H1 (cell line): ENCODE data around the gene PIAS3.

Source experiments
- ATF2 ChIP-seq: IDR thresholded peaks from 2 replicates; pipeline ENCODE4 v1.6.1; 2012; ENCODE audit warnings: low read length, inconsistent platforms
- CTCF ChIP-seq, 3 experiments: IDR thresholded peaks; 1 replicate in 2 of 3; 2 replicates in 1 of 3; pipeline versions ENCODE4 v1.5.1 to v1.6.1; 2011; ENCODE audit warnings: low read length in 3 of 3, mild to moderate bottlenecking in 3 of 3, inconsistent platforms in 2 of 3, low read depth in 1 of 3, moderate library complexity in 1 of 3; ENCODE audit not compliant: insufficient read depth in 1 of 3; ENCODE audit errors: control extremely low read depth in 1 of 3
- EP300 ChIP-seq, 2 experiments: IDR thresholded peaks; 1 replicate in 1 of 2; 2 replicates in 1 of 2; pipeline ENCODE4 v1.6.1; 2011 to 2012; ENCODE audit warnings: low read depth in 2 of 2, low read length in 2 of 2, mild to moderate bottlenecking in 2 of 2, borderline replicate concordance in 1 of 2, inconsistent platforms in 1 of 2, moderate library complexity in 1 of 2
- EZH2 ChIP-seq: fragments of 200-600 bp; sonication (generic); IDR thresholded peaks from 2 replicates; pipeline ENCODE4 v1.7.1; 2012; ENCODE audit warnings: low read depth, mild to moderate bottlenecking, moderate library complexity, low read length, inconsistent platforms; ENCODE audit not compliant: severe bottlenecking
- GABPA ChIP-seq: IDR thresholded peaks from 2 replicates; pipeline ENCODE4 v1.6.1; 2011; ENCODE audit warnings: mild to moderate bottlenecking, low read length, moderate library complexity, borderline replicate concordance; ENCODE audit not compliant: insufficient read depth
- POLR2A ChIP-seq, 2 experiments: IDR thresholded peaks; 1 replicate in 1 of 2; 2 replicates in 1 of 2; pipeline ENCODE4 v1.6.1; 2011; ENCODE audit warnings: low read depth in 2 of 2, low read length in 2 of 2, mild to moderate bottlenecking in 2 of 2; ENCODE audit errors: control extremely low read depth in 1 of 2
- POLR2AphosphoS5 ChIP-seq: IDR thresholded peaks from 2 replicates; pipeline ENCODE4 v1.6.1; 2011; ENCODE audit warnings: low read depth, low read length
- RAD21 ChIP-seq, 2 experiments: IDR thresholded peaks in 1 of 2; conservative IDR thresholded peaks in 1 of 2; 2 replicates each; pipeline ENCODE4 v1.6.1; 2011; ENCODE audit warnings: low read depth in 2 of 2, low read length in 2 of 2, improper control_type of control experiment in 1 of 2, inconsistent platforms in 1 of 2, mild to moderate bottlenecking in 1 of 2, moderate library complexity in 1 of 2
- RXRA ChIP-seq: IDR thresholded peaks from 2 replicates; pipeline ENCODE4 v1.6.1; 2011; ENCODE audit warnings: low read depth, mild to moderate bottlenecking, low read length, moderate library complexity; ENCODE audit not compliant: insufficient read depth
- YY1 ChIP-seq: IDR thresholded peaks from 2 replicates; pipeline ENCODE4 v1.6.1; 2011; ENCODE audit warnings: low read depth, mild to moderate bottlenecking, low read length

- TF ChIP-seq RAD21 (IDR thresholded peaks at IDR 0.05 in 1 of 2, conservative IDR thresholded peaks at IDR 0.05 in 1 of 2; ENCODE audit: low read depth in 2 of 2, low read length in 2 of 2) (peak; percentile 63 to 69), CTCF (IDR thresholded peaks at IDR 0.05; ENCODE audit: control extremely low read depth in 1 of 3, insufficient read depth in 1 of 3, low read depth in 1 of 3, low read length in 3 of 3) (peak; percentile 71 to 82 (median 79)), POLR2A (IDR thresholded peaks at IDR 0.05; ENCODE audit: control extremely low read depth in 1 of 2, low read depth in 2 of 2, low read length in 2 of 2) (no peak), POLR2AphosphoS5 (peak; percentile 39), GABPA (no peak), RXRA (no peak), EP300 (IDR thresholded peaks at IDR 0.05; ENCODE audit: borderline replicate concordance in 1 of 2, low read depth in 2 of 2, low read length in 2 of 2) (no peak), YY1 (no peak), ATF2 (no peak), EZH2 (no peak)
Observed at GRCh38 chr1:145846201-145846612, 12.7 kb downstream of the PIAS3 start.
